Endodermal cell (in vitro differentiated cells): ENCODE measurements around the gene VPS45. TPM values are rescaled to one million over a fixed set of nuclear protein-coding genes. Genes with fewer than 3 reads are reported as not detected.

ENCODE experiments used
- DNase-seq: peaks from one replicate; pipeline ENCODE4 v3.0.0-alpha.2; 2017
- H3K27ac ChIP-seq: 2 replicates; pipeline ENCODE4 v1.5.1; 2013; ENCODE audit warnings: mild to moderate bottlenecking, low read depth, low read length, moderate library complexity
- H3K27me3 ChIP-seq: 2 replicates; pipeline ENCODE4 v1.6.1; 2013; ENCODE audit warnings: mild to moderate bottlenecking, low read length, moderate library complexity; ENCODE audit not compliant: insufficient read depth, control insufficient read depth, poor library complexity, severe bottlenecking
- H3K36me3 ChIP-seq: 2 replicates; pipeline ENCODE4 v1.7.0; 2013; ENCODE audit warnings: mild to moderate bottlenecking, low read length, moderate library complexity; ENCODE audit not compliant: control insufficient read depth, insufficient read depth
- H3K4me1 ChIP-seq: one replicate; pipeline ENCODE4 v1.7.0; 2013; ENCODE audit warnings: low read length; ENCODE audit not compliant: control insufficient read depth, insufficient read depth
- H3K4me3 ChIP-seq: 2 replicates; pipeline ENCODE4 v1.5.1; 2013; ENCODE audit warnings: mild to moderate bottlenecking, low read length, moderate library complexity
- H3K9ac ChIP-seq: 2 replicates; pipeline ENCODE4 v1.6.1; 2013; ENCODE audit warnings: mild to moderate bottlenecking, low read length, moderate library complexity; ENCODE audit not compliant: poor library complexity, severe bottlenecking; ENCODE audit errors: extremely low read depth
- H3K9me3 ChIP-seq: 2 replicates; pipeline ENCODE4 v1.6.1; 2013; ENCODE audit warnings: mild to moderate bottlenecking, low read length, moderate library complexity; ENCODE audit not compliant: control insufficient read depth
- H3K27ac Mint-ChIP-seq: 2 replicates; pipeline ENCODE4 v1.8.0; 2020; ENCODE audit warnings: mixed read lengths
- H3K27me3 Mint-ChIP-seq: 2 replicates; pipeline ENCODE4 v1.8.0; 2021; ENCODE audit warnings: mild to moderate bottlenecking, mixed read lengths; ENCODE audit not compliant: insufficient read depth
- H3K36me3 Mint-ChIP-seq: 2 replicates; pipeline ENCODE4 v1.8.0; 2020; ENCODE audit warnings: low read depth, mixed read lengths
- H3K4me1 Mint-ChIP-seq: 2 replicates; pipeline ENCODE4 v1.8.0; 2020; ENCODE audit warnings: mixed read lengths
- H3K4me3 Mint-ChIP-seq: 2 replicates; pipeline ENCODE4 v1.8.0; 2020; ENCODE audit warnings: mild to moderate bottlenecking, moderate library complexity, mixed read lengths
- H3K9me3 Mint-ChIP-seq: 2 replicates; pipeline ENCODE4 v1.8.0; 2020; ENCODE audit warnings: mild to moderate bottlenecking, mixed read lengths
- CTCF ChIP-seq: fragments of 200-600 bp; sonication (generic); conservative IDR thresholded peaks from 2 replicates; pipeline ENCODE4 v1.5.0; 2021; ENCODE audit warnings: antibody characterized with exemption, mild to moderate bottlenecking
- WGBS, 2 experiments: methylation state at CpG; one replicate each; pipeline versions ENCODE4 v1.1.5 to v1.1.7; 2013; ENCODE audit warnings: missing lambda C conversion rate in 2 of 2, mixed read lengths in 1 of 2; ENCODE audit not compliant: insufficient coverage in 1 of 2, insufficient read length in 1 of 2; 5-methylcytosine and 5-hydroxymethylcytosine counted together
- total RNA-seq, 2 donors: library from RNA; stranded (reverse); fragmentation: NEBNext Ultra II Directional in 1 of 2; extraction: Animal tissue kit (Norgen Biotek cat#: 25700) in 1 of 2; gene quantifications; 2 replicates in 1 of 2; 3 replicates in 1 of 2; pipeline ENCODE4 v1.2.1, GENCODE V29; 2021

Gene VPS45
- total RNA-seq, 2 donors from 2014 or later: 32.6 to 35.0 TPM

GRCh38 chr1:150020711-150021110 is 46.9 kb upstream of the VPS45 start:
- Histone ChIP-seq H3K9ac (no peak overlapping the region), H3K36me3 (no peaks in the 10 kb centered on the region), H3K4me3 (no peak overlapping the region), H3K27ac (no peak overlapping the region), H3K27me3 (no peaks in the 10 kb centered on the region), H3K9me3 (no peaks in the 10 kb centered on the region), H3K4me1 (peaks cover 6% of the 10 kb centered on the region)
- Mint-ChIP-seq H3K4me3 (no peak overlapping the region), H3K4me1 (peaks cover 43% of the 10 kb centered on the region), H3K27me3 (no peaks in the 10 kb centered on the region), H3K36me3 (no peaks in the 10 kb centered on the region), H3K9me3 (no peaks in the 10 kb centered on the region), H3K27ac (no peak overlapping the region)
- 92 to 100% methylated on average over 1 of the region's 2 CpGs for WGBS, 2 experiments
- DNase-seq: no peak
- TF ChIP-seq CTCF: no peak

GRCh38 chr1:150021191-150021694 is 46.3 kb upstream of the VPS45 start:
- Mint-ChIP-seq H3K27ac (peak overlapping the region; percentile 19), H3K9me3 (no peaks in the 10 kb centered on the region), H3K36me3 (no peaks in the 10 kb centered on the region), H3K27me3 (no peaks in the 10 kb centered on the region), H3K4me3 (no peak overlapping the region), H3K4me1 (peaks cover 43% of the 10 kb centered on the region)
- no peak for TF ChIP-seq CTCF
- peaks cover 6% of the 10 kb centered on the region for H3K4me1 ChIP-seq
- no peaks in the 10 kb centered on the region for H3K27me3 ChIP-seq
- no peaks in the 10 kb centered on the region for H3K9me3 ChIP-seq
- no peak overlapping the region for H3K9ac ChIP-seq
- no peak overlapping the region for H3K27ac ChIP-seq
- no peak for DNase-seq
- H3K4me3 ChIP-seq: no peak overlapping the region
- 87% methylated on average over 4 to 5 of the region's 5 CpGs for WGBS, 2 experiments
- H3K36me3 ChIP-seq: no peaks in the 10 kb centered on the region

GRCh38 chr1:150022357-150022756 is 45.2 kb upstream of the VPS45 start:
- Mint-ChIP-seq H3K4me3 (no peak overlapping the region), H3K36me3 (no peaks in the 10 kb centered on the region), H3K4me1 (peaks cover 37% of the 10 kb centered on the region), H3K27ac (peak overlapping the region; percentile 28), H3K27me3 (no peaks in the 10 kb centered on the region), H3K9me3 (no peaks in the 10 kb centered on the region)
- Histone ChIP-seq H3K27me3 (no peaks in the 10 kb centered on the region), H3K4me3 (no peak overlapping the region), H3K27ac (no peak overlapping the region), H3K9ac (no peak overlapping the region), H3K9me3 (no peaks in the 10 kb centered on the region), H3K36me3 (no peaks in the 10 kb centered on the region), H3K4me1 (peaks cover 6% of the 10 kb centered on the region)
- WGBS, 2 experiments: 95 to 96% methylated on average over 4 to 6 of the region's 6 CpGs
- peak; percentile 27 for TF ChIP-seq CTCF
- DNase-seq: peak; percentile 73
